K562 (cell line): ENCODE measurements around the gene F2RL1. TPM values are rescaled to one million over a fixed set of nuclear protein-coding genes. Genes with fewer than 3 reads are reported as not detected.

Experiments used
- CTBP1 ChIP-seq: fragments of 450-650 bp; IDR thresholded peaks from 2 replicates; pipeline ENCODE4 v1.6.1; 2016; ENCODE audit warnings: borderline replicate concordance
- DACH1 ChIP-seq: fragments of 450-650 bp; IDR thresholded peaks from 2 replicates; pipeline ENCODE4 v1.6.1; 2018; ENCODE audit not compliant: partially characterized antibody
- E2F6 ChIP-seq, 2 experiments: IDR thresholded peaks; 2 replicates each; pipeline ENCODE4 v1.6.1; 2011; ENCODE audit warnings: borderline replicate concordance in 1 of 2, control low read depth in 1 of 2, low read depth in 1 of 2, low read length in 1 of 2, mild to moderate bottlenecking in 1 of 2, mixed read lengths in 1 of 2, moderate library complexity in 1 of 2; ENCODE audit not compliant: insufficient read depth in 1 of 2, insufficient read length in 1 of 2, poor library complexity in 1 of 2, severe bottlenecking in 1 of 2; ENCODE audit errors: extremely low read depth in 1 of 2
- EWSR1 ChIP-seq: fragments of 450-650 bp; IDR thresholded peaks from 2 replicates; pipeline ENCODE4 v1.6.1; 2018; ENCODE audit warnings: borderline replicate concordance, mild to moderate bottlenecking, low read depth, moderate library complexity; ENCODE audit not compliant: partially characterized antibody
- HMBOX1 ChIP-seq: sonication (generic); IDR thresholded peaks from 2 replicates; pipeline ENCODE4 v1.6.1; 2016
- NR1H2 ChIP-seq: sonication (generic); formaldehyde crosslinking; IDR thresholded peaks from 2 replicates; pipeline ENCODE4 v1.4.0; 2020; ENCODE audit warnings: mild to moderate bottlenecking, missing genetic modification reagents
- RBM34 ChIP-seq: fragments of 200-400 bp; formaldehyde crosslinking; IDR thresholded peaks from 2 replicates; pipeline ENCODE4 v1.6.1; 2018; ENCODE audit warnings: low read length, borderline replicate concordance; ENCODE audit not compliant: insufficient read depth
- ZBTB8A ChIP-seq: fragments of 450-650 bp; IDR thresholded peaks from 2 replicates; pipeline ENCODE4 v1.6.1; 2018; ENCODE audit warnings: mild to moderate bottlenecking, moderate library complexity; ENCODE audit not compliant: partially characterized antibody
- ZNF134 ChIP-seq: fragments of 250-450 bp; sonication (Bioruptor Pico); conservative IDR thresholded peaks from 2 replicates; pipeline ENCODE4 v1.4.0; 2020
- ZNF41 ChIP-seq: fragments of 250-450 bp; sonication (Bioruptor Pico); conservative IDR thresholded peaks from 2 replicates; pipeline ENCODE4 v1.4.0; 2020; ENCODE audit warnings: mild to moderate bottlenecking
- ZNF449 ChIP-seq: fragments of 250-450 bp; sonication (Bioruptor Pico); IDR thresholded peaks from 2 replicates; pipeline ENCODE4 v1.8.0; 2022; ENCODE audit warnings: moderate library complexity, mild to moderate bottlenecking, inconsistent platforms
- ZNF79 ChIP-seq: fragments of 250-450 bp; sonication (Bioruptor Pico); IDR thresholded peaks from 2 replicates; pipeline ENCODE4 v1.4.0; 2020; ENCODE audit warnings: low read depth, mild to moderate bottlenecking, moderate library complexity
- polyA plus RNA-seq, 8 experiments: library from polyadenylated mRNA; depleted of rRNA in 4 of 8; stranded (reverse) in 5 of 8; unstranded in 3 of 8; fragments of >200 nt; fragmentation: Nextera tagmentation in 2 of 8; fragmentation: Illumina TruSeq in 1 of 8; extraction: Ambion mirVana in 2 of 8; extraction: Trizol in 1 of 8; gene quantifications; 2 replicates each; pipeline versions ENCODE4 v1.2.1 to v1.2.3, GENCODE V29; 2011 to 2014; ENCODE audit warnings: inconsistent platforms in 1 of 8, missing spikeins in 1 of 8
- total RNA-seq, 7 experiments: library from RNA; depleted of rRNA in 6 of 7; stranded (reverse); fragments of >200 nt in 6 of 7; fragmentation: Illumina TruSeq in 2 of 7; extraction: Trizol in 2 of 7; gene quantifications; 2 replicates each; pipeline versions ENCODE4 v1.2.1 to v1.2.3, GENCODE V29; 2011 to 2021; ENCODE audit warnings: low replicate concordance in 1 of 7

Gene F2RL1
- total and polyA plus RNA-seq, 9 of the 15 experiments (the other 6 are each of a cell fraction or from before 2014, with no cell fraction given) = 0.03 to 0.50 (median 0.27) TPM; not detected in 6

GRCh38 chr5:76790632-76791290, 28.1 kb upstream of the F2RL1 start (continued):
- peak; percentile 39 for TF ChIP-seq CTBP1
- TF ChIP-seq ZNF449 = no peak
- TF ChIP-seq HMBOX1 = no peak
- no peak for TF ChIP-seq RBM34
- TF ChIP-seq NR1H2 (CRISPR knock-in tag) = no peak
- TF ChIP-seq E2F6 (IDR thresholded peaks at IDR 0.05; ENCODE audit: borderline replicate concordance in 1 of 2, extremely low read depth in 1 of 2, insufficient read depth in 1 of 2, insufficient read length in 1 of 2, low read depth in 1 of 2, low read length in 1 of 2, poor library complexity in 1 of 2, severe bottlenecking in 1 of 2) = no peak
- no peak for TF ChIP-seq ZBTB8A
- no peak for TF ChIP-seq DACH1
- TF ChIP-seq EWSR1 = no peak
- TF ChIP-seq ZNF41 (CRISPR knock-in tag) = no peak
- no peak for TF ChIP-seq ZNF79
- no peak for TF ChIP-seq ZNF134 (CRISPR knock-in tag)
- TF ChIP-seq, all 486 proteins: peak for 24
